HepG2 (cell line): ENCODE data around the gene VGLL4. TPM values are rescaled to one million over a fixed set of nuclear protein-coding genes. Genes with fewer than 3 reads are reported as not detected.

Experiments
- ATAC-seq: fragments of 200-7000 bp; cut with Tn5 transposase; 3 replicates; pipeline ENCODE4 v1.9.1; 2020; ENCODE audit warnings: mild to moderate bottlenecking, moderate library complexity
- BruUV-seq: library from RNA; stranded (reverse); fragments of 400-500 nt; replicated peaks from 2 replicates; lab custom pipeline; 2021; lab: Mats Ljungman, UMichigan
- CTCF ChIA-PET: fragments of 300-600 bp; formaldehyde crosslinking; extraction: SDS; loops from one replicate; lab custom pipeline; 2021; ENCODE audit warnings: low total read pairs, inconsistent platforms, low intra/inter-chr PET ratio; lab: Yijun Ruan, JAX
- POLR2A ChIA-PET: fragments of 350-600 bp; sonication (Branson Sonifier 250); formaldehyde crosslinking; loops from one replicate; lab custom pipeline; 2020; ENCODE audit warnings: antibody characterized with exemption, inconsistent platforms; lab: Yijun Ruan, JAX
- DNase-seq: peaks from one replicate; pipeline ENCODE4 v3.0.0-alpha.2; 2015; ENCODE audit warnings: low spot score
- FAIRE-seq: peaks from 3 replicates; lab custom pipeline; 2011; peaks lifted over from hg19 to GRCh38; lab: Jason Lieb, UNC
- H2AFZ ChIP-seq: one replicate; pipeline ENCODE4 v1.6.1; 2011; ENCODE audit warnings: low read length, inconsistent platforms
- H3K27ac ChIP-seq: fragments of 300-600 bp; 3 replicates; pipeline ENCODE4 v1.8.0; 2011; ENCODE audit warnings: mixed run types, mild to moderate bottlenecking, mixed read lengths, low read length, inconsistent platforms; ENCODE audit not compliant: insufficient read depth; ENCODE audit errors: extremely low read length
- H3K27me3 ChIP-seq, 2 experiments: fragments of 200-600 bp in 1 of 2; 2 replicates in 1 of 2; 3 replicates in 1 of 2; pipeline versions ENCODE4 v1.6.0 to v1.8.0; 2011; ENCODE audit warnings: low read length in 2 of 2, mild to moderate bottlenecking in 2 of 2, moderate library complexity in 2 of 2, inconsistent platforms in 1 of 2; ENCODE audit not compliant: insufficient read depth in 2 of 2, control insufficient read depth in 1 of 2
- H3K36me3 ChIP-seq, 2 experiments: fragments of 200-600 bp in 1 of 2; replicated peaks in 1 of 2; 2 replicates in 1 of 2; 3 replicates in 1 of 2; pipeline versions ENCODE4 v1.5.1 to v1.8.0; 2011; ENCODE audit warnings: low read length in 2 of 2, inconsistent platforms in 1 of 2; ENCODE audit not compliant: insufficient read depth in 2 of 2, control insufficient read depth in 1 of 2
- H3K4me1 ChIP-seq: 2 replicates; pipeline ENCODE4 v1.5.1; 2012; ENCODE audit warnings: low read length, inconsistent platforms; ENCODE audit not compliant: insufficient read depth
- H3K4me2 ChIP-seq: 2 replicates; pipeline ENCODE4 v1.6.0; 2011; ENCODE audit warnings: low read depth, low read length, inconsistent platforms
- H3K4me3 ChIP-seq, 3 experiments: fragments of 200-600 bp in 1 of 3; sonication (generic), shearing (Covaris generic) in 1 of 3; replicated peaks in 1 of 3; 2 replicates each; pipeline ENCODE4 v1.5.1; 2011 to 2016; ENCODE audit warnings: low read length in 3 of 3, inconsistent platforms in 2 of 3, low read depth in 2 of 3, mild to moderate bottlenecking in 2 of 3, control low read depth in 1 of 3, mixed read lengths in 1 of 3; ENCODE audit not compliant: insufficient read depth in 1 of 3
- H3K79me2 ChIP-seq: one replicate; pipeline ENCODE4 v1.6.1; 2011; ENCODE audit warnings: low read length, inconsistent platforms; ENCODE audit not compliant: insufficient read depth
- H3K9ac ChIP-seq: 2 replicates; pipeline ENCODE4 v1.6.0; 2011; ENCODE audit warnings: mild to moderate bottlenecking, low read depth, low read length, inconsistent platforms; ENCODE audit not compliant: insufficient read depth
- H3K9me3 ChIP-seq: 2 replicates; pipeline ENCODE4 v1.5.1; 2012; ENCODE audit warnings: mild to moderate bottlenecking, low read length
- H4K20me1 ChIP-seq: 2 replicates; pipeline ENCODE4 v1.6.0; 2011; ENCODE audit warnings: inconsistent platforms, mild to moderate bottlenecking, low read length, moderate library complexity; ENCODE audit not compliant: insufficient read depth
- ARNT ChIP-seq: fragments of 450-650 bp; IDR thresholded peaks from 2 replicates; pipeline ENCODE4 v1.6.1; 2017
- CEBPG ChIP-seq: IDR thresholded peaks from 2 replicates; pipeline ENCODE4 v1.6.1; 2016
- ZC3H4 ChIP-seq: sonication (generic); formaldehyde crosslinking; IDR thresholded peaks from 2 replicates; pipeline ENCODE4 v1.4.0; 2020; ENCODE audit warnings: missing genetic modification reagents, borderline replicate concordance
- ZNF414 ChIP-seq: sonication (generic); formaldehyde crosslinking; IDR thresholded peaks from 2 replicates; pipeline ENCODE4 v1.5.0; 2020; ENCODE audit warnings: missing genetic modification reagents
- WGBS: methylation state at CpG from one replicate; pipeline ENCODE4 v1.1.6; 2017; ENCODE audit warnings: low lambda C conversion rate; 5-methylcytosine and 5-hydroxymethylcytosine counted together
- in situ Hi-C: cut with HindIII; loops from 2 replicates; pipeline ENCODE4 v1.10.0; 2017; ENCODE audit warnings: low pct_unique_long_range_greater_than_20kb; ENCODE audit not compliant: extremely low pct_ligation_motif_present
- intact Hi-C: fragments of 100-400 bp; cut with micrococcal nuclease; formaldehyde crosslinking; loops from one replicate; pipeline ENCODE4 v1.10.0; 2022; ENCODE audit not compliant: unreplicated experiment
- polyA plus RNA-seq, 8 experiments: library from polyadenylated mRNA; depleted of rRNA in 3 of 8; stranded (reverse) in 7 of 8; unstranded in 1 of 8; fragments of >200 nt; fragmentation: Illumina TruSeq in 4 of 8; extraction: Trizol in 4 of 8; gene quantifications; 2 replicates each; pipeline versions ENCODE4 v1.2.1 to v1.2.3, GENCODE V29; 2011 to 2016; ENCODE audit warnings: low read depth in 4 of 8, missing spikeins in 1 of 8, mixed read lengths in 1 of 8; ENCODE audit not compliant: insufficient read depth in 1 of 8
- total RNA-seq, 5 experiments: library from RNA; depleted of rRNA; stranded (reverse); fragments of >200 nt; fragmentation: Illumina TruSeq; extraction: Trizol; gene quantifications; 2 replicates each; pipeline ENCODE4 v1.2.3, GENCODE V29; 2016; ENCODE audit warnings: low read depth in 1 of 5
- TF ChIP-seq, protein P1 (sequence below): sonication (generic); formaldehyde crosslinking; IDR thresholded peaks from 2 replicates; pipeline ENCODE4 v1.5.0; 2020; ENCODE audit warnings: missing genetic modification reagents, mild to moderate bottlenecking, borderline replicate concordance
- TF ChIP-seq, protein P2 (sequence below): sonication (generic); formaldehyde crosslinking; conservative IDR thresholded peaks from 2 replicates; pipeline ENCODE4 v1.8.0; 2022; ENCODE audit warnings: missing genetic modification reagents
- TF ChIP-seq, protein P3 (sequence below): sonication (generic); formaldehyde crosslinking; IDR thresholded peaks from 2 replicates; pipeline ENCODE4 v1.9.0; 2021; ENCODE audit warnings: mild to moderate bottlenecking, missing genetic modification reagents

VGLL4 gene
- total and polyA plus RNA-seq, 2 of the 13 experiments (the other 11 are each of a cell fraction or from before 2014, with no cell fraction given), result 23.2 to 39.0 TPM

DNA sequence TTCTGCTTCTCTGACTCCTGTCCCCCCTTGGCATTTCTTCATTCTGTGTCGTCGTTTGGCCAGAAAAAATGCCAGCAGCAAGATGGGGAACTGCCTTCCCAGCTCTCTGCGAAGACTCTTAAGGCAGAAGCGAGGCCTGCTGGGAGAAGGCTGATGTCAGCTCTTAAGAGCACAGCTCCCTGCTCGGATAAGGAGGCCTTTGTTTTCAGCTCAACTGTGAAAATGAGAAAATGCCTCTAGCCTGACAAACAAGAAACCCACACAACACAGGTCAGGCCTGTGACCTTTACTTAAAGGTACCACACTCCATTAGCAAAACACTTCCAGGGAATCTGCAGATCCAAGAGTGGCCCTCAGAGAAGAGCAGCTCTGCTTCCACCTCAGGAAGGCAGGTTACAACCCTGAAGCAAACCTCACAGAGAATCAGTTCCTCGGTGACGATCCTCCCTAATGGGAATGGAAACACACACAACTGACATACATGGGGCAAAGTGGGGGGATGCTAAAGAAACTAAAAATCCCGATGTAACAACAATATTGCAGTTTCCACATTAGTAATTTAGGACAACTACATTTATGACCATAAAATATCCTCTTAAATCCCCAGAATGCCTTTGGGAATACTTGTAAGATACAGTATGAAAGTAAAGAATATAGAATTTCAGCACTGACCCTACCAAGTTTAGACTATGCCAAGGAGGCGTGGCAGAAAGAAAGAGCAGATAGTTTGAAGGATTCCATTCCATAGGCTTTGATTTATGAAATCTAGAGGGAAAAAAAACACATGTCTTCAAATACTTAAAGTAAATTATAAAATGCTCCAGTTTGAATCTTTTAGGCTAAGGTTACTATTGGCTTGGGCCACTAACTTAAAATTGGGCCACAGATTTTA, 52.1 kb downstream of the VGLL4 start (continued):
- TF ChIP-seq ZC3H4 (no peak), ZNF414 (no peak), CEBPG (no peak)
- TF ChIP-seq, protein P1, sequence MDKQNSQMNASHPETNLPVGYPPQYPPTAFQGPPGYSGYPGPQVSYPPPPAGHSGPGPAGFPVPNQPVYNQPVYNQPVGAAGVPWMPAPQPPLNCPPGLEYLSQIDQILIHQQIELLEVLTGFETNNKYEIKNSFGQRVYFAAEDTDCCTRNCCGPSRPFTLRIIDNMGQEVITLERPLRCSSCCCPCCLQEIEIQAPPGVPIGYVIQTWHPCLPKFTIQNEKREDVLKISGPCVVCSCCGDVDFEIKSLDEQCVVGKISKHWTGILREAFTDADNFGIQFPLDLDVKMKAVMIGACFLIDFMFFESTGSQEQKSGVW, result no peak
- TF ChIP-seq, protein P2, sequence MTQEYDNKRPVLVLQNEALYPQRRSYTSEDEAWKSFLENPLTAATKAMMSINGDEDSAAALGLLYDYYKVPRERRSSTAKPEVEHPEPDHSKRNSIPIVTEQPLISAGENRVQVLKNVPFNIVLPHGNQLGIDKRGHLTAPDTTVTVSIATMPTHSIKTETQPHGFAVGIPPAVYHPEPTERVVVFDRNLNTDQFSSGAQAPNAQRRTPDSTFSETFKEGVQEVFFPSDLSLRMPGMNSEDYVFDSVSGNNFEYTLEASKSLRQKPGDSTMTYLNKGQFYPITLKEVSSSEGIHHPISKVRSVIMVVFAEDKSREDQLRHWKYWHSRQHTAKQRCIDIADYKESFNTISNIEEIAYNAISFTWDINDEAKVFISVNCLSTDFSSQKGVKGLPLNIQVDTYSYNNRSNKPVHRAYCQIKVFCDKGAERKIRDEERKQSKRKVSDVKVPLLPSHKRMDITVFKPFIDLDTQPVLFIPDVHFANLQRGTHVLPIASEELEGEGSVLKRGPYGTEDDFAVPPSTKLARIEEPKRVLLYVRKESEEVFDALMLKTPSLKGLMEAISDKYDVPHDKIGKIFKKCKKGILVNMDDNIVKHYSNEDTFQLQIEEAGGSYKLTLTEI (CRISPR knock-in tag), result no peak
- TF ChIP-seq, all 625 proteins: peak for 35

- Histone ChIP-seq H2AFZ (no peak overlapping the region), H3K4me3 (no peak overlapping the region), H3K36me3 (peaks cover 15 to 38% of the 10 kb centered on the region in 2 experiments), H3K27me3 (no peaks in the 10 kb centered on the region), H3K4me1 (peaks cover 78% of the 10 kb centered on the region)
- FAIRE-seq (no peak), ATAC-seq (no peak)
- TSS peak; percentile 32 for BruUV-seq
- 72% methylated on average over 7 of the region's 7 CpGs for WGBS
- TF ChIP-seq ARNT, result no peak
- TF ChIP-seq, protein P3, sequence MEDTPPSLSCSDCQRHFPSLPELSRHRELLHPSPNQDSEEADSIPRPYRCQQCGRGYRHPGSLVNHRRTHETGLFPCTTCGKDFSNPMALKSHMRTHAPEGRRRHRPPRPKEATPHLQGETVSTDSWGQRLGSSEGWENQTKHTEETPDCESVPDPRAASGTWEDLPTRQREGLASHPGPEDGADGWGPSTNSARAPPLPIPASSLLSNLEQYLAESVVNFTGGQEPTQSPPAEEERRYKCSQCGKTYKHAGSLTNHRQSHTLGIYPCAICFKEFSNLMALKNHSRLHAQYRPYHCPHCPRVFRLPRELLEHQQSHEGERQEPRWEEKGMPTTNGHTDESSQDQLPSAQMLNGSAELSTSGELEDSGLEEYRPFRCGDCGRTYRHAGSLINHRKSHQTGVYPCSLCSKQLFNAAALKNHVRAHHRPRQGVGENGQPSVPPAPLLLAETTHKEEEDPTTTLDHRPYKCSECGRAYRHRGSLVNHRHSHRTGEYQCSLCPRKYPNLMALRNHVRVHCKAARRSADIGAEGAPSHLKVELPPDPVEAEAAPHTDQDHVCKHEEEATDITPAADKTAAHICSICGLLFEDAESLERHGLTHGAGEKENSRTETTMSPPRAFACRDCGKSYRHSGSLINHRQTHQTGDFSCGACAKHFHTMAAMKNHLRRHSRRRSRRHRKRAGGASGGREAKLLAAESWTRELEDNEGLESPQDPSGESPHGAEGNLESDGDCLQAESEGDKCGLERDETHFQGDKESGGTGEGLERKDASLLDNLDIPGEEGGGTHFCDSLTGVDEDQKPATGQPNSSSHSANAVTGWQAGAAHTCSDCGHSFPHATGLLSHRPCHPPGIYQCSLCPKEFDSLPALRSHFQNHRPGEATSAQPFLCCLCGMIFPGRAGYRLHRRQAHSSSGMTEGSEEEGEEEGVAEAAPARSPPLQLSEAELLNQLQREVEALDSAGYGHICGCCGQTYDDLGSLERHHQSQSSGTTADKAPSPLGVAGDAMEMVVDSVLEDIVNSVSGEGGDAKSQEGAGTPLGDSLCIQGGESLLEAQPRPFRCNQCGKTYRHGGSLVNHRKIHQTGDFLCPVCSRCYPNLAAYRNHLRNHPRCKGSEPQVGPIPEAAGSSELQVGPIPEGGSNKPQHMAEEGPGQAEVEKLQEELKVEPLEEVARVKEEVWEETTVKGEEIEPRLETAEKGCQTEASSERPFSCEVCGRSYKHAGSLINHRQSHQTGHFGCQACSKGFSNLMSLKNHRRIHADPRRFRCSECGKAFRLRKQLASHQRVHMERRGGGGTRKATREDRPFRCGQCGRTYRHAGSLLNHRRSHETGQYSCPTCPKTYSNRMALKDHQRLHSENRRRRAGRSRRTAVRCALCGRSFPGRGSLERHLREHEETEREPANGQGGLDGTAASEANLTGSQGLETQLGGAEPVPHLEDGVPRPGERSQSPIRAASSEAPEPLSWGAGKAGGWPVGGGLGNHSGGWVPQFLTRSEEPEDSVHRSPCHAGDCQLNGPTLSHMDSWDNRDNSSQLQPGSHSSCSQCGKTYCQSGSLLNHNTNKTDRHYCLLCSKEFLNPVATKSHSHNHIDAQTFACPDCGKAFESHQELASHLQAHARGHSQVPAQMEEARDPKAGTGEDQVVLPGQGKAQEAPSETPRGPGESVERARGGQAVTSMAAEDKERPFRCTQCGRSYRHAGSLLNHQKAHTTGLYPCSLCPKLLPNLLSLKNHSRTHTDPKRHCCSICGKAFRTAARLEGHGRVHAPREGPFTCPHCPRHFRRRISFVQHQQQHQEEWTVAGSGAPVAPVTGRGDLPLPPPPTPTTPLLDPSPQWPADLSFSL (CRISPR knock-in tag), result 0 out of 2 replicates have a peak, but pooled peaks have one; percentile 32
- TF ChIP-seq, all 625 proteins: peak for 1
- no peak for DNase-seq
- intact Hi-C loops, result loop anchor here (1.0 kb wide), 1 partner anchor 51 kb away; no protein-coding TSS in a partner anchor
- Histone ChIP-seq H3K4me2 (peak overlapping the region; percentile 22), H3K9me3 (no peaks in the 10 kb centered on the region), H4K20me1 (peaks cover 31% of the 10 kb centered on the region), H3K79me2 (peaks cover 88% of the 10 kb centered on the region), H3K27ac (peak overlapping the region; percentile 41), H3K9ac (peak overlapping the region; percentile 31; the same call in 1 of the 2 replicates)
- ChIA-PET POLR2A (interaction anchor here (0.7 to 1.8 kb wide), 5 partner anchors 10 to 53 kb away, joined by 3 to 10 read pairs (median 4); partner anchors contain the start of gene VGLL4), CTCF (no interaction called here)
- in situ Hi-C loops, result loop anchor here (5.0 kb wide), 1 partner anchor 51 kb away; the partner anchor contains the start of gene VGLL4
These were observed 52.7 kb downstream of the VGLL4 start for GRCh38 chr3:11591002-11591355.
